Stimulated activated CD4-positive, alpha-beta T cell treated with anti-CD3 and anti-CD28 coated beads, TNF-alpha, amount 100 ng/mL, for 24 hours (primary cell): ENCODE data around the gene HES3.
A peak's percentile ranks its signal among the peaks of the same experiment; 100 is the strongest.
"Not testable (repeated sequence)": the region's sequence is repeated elsewhere in the genome, so short reads cannot be mapped to it uniquely, and the experiment has no call there.

ENCODE experiments used
- DNase-seq, 3 experiments: peaks; one replicate each; pipeline ENCODE4 v3.0.0-alpha.2; 2020; ENCODE audit warnings: low read depth in 3 of 3

Gene HES3

GRCh38 chr1:6218375-6219164 is 25.4 kb upstream of the HES3 start:
- no peak for DNase-seq

GRCh38 chr1:6219641-6220040 is 24.3 kb upstream of the HES3 start:
- DNase-seq, result not testable (repeated sequence)

GRCh38 chr1:6220236-6220635 is 23.7 kb upstream of the HES3 start:
- no peak for DNase-seq

GRCh38 chr1:6221210-6221784 is 22.7 kb upstream of the HES3 start:
- DNase-seq, result no peak

- no peak for DNase-seq
Observed at GRCh38 chr1:6222636-6223035, 21.3 kb upstream of the HES3 start.

GRCh38 chr1:6223617-6224016 is 20.4 kb upstream of the HES3 start:
- DNase-seq, result no peak

GRCh38 chr1:6224718-6225117 is 19.3 kb upstream of the HES3 start:
- DNase-seq, result no peak

- DNase-seq, result no peak
Observed at GRCh38 chr1:6225651-6226050, 18.3 kb upstream of the HES3 start.

- no peak for DNase-seq
Observed at GRCh38 chr1:6233376-6233775, 10.6 kb upstream of the HES3 start.

- DNase-seq, result no peak
Observed at GRCh38 chr1:6234502-6235295, 9.3 kb upstream of the HES3 start.

- peak in 1 of 3 experiments; percentile 10 for DNase-seq
Observed at GRCh38 chr1:6235296-6235677, 8.7 kb upstream of the HES3 start.

- DNase-seq, result no peak
Observed at GRCh38 chr1:6237093-6237492, 6.9 kb upstream of the HES3 start.

GRCh38 chr1:6239213-6239752 is 4.7 kb upstream of the HES3 start:
- no peak for DNase-seq

- DNase-seq, result no peak
Observed at GRCh38 chr1:6239950-6240768, 3.8 kb upstream of the HES3 start.

GRCh38 chr1:6241107-6241886 is 2.7 kb upstream of the HES3 start:
- DNase-seq, result no peak

- DNase-seq, result no peak
Observed at GRCh38 chr1:6241887-6242740, 1.9 kb upstream of the HES3 start.

GRCh38 chr1:6243053-6243834 is 735 bp upstream of the HES3 start:
- DNase-seq, result no peak

GRCh38 chr1:6244401-6245049 is 546 bp downstream of the HES3 start:
- DNase-seq, result no peak
